Prostate gland (tissue), 2 donors: ENCODE results near the gene GLIS1. TPM values are rescaled to one million over a fixed set of nuclear protein-coding genes. Genes with fewer than 3 reads are reported as not detected.

Experiments
- DNase-seq: peaks from one replicate; pipeline ENCODE4 v3.0.0-alpha.2; 2019; ENCODE audit warnings: low spot score
- H3K27ac ChIP-seq, 2 donors: fragments of 200-600 bp; sonication (generic); 2 replicates each; pipeline ENCODE4 v1.5.1; 2017 to 2019
- H3K27me3 ChIP-seq: fragments of 200-600 bp; sonication (generic); replicated peaks from 2 replicates; pipeline ENCODE4 v1.5.1; 2019; ENCODE audit not compliant: insufficient read depth
- H3K36me3 ChIP-seq, 2 donors: fragments of 200-600 bp; sonication (generic); 1 replicate in 1 of 2; 2 replicates in 1 of 2; pipeline versions ENCODE4 v1.5.1 to v1.8.1; 2017 to 2019
- H3K4me1 ChIP-seq: fragments of 200-600 bp; sonication (generic); replicated peaks from 2 replicates; pipeline ENCODE4 v1.5.1; 2019
- H3K4me3 ChIP-seq, 2 donors: fragments of 200-600 bp; sonication (generic); 2 replicates each; pipeline ENCODE4 v1.5.1; 2017 to 2019
- H3K9me3 ChIP-seq: fragments of 200-600 bp; sonication (generic); 2 replicates; pipeline ENCODE4 v1.5.1; 2017
- CTCF ChIP-seq, 4 experiments: fragments of 200-600 bp in 2 of 4; fragments of 450-650 bp in 2 of 4; sonication (generic) in 2 of 4; IDR thresholded peaks; 1 replicate in 3 of 4; 2 replicates in 1 of 4; pipeline ENCODE4 v1.5.1; 2016 to 2019; ENCODE audit warnings: antibody characterized with exemption in 4 of 4, mild to moderate bottlenecking in 2 of 4, moderate library complexity in 2 of 4
- POLR2A ChIP-seq: fragments of 450-650 bp; IDR thresholded peaks from one replicate; pipeline ENCODE4 v1.6.1; 2016; ENCODE audit warnings: antibody characterized with exemption, mild to moderate bottlenecking
- POLR2AphosphoS5 ChIP-seq: sonication (generic); formaldehyde crosslinking; IDR thresholded peaks from one replicate; pipeline ENCODE4 v1.6.1; 2017; ENCODE audit warnings: antibody characterized with exemption
- WGBS: methylation state at CpG from one replicate; pipeline ENCODE4 v1.1.5; 2018; 5-methylcytosine and 5-hydroxymethylcytosine counted together
- intact Hi-C: fragments of 100-400 bp; cut with DNase I; formaldehyde crosslinking; loops from one replicate; pipeline ENCODE4 v1.14.2; 2022
- total RNA-seq, 2 donors: library from RNA; depleted of rRNA; stranded (reverse); fragments of >200 nt; gene quantifications; one replicate each; pipeline ENCODE4 v1.1.0, GENCODE V29; 2016

GLIS1 gene
- total RNA-seq, 2 donors from 2014 or later, result 1.1 to 8.1 TPM

DNA sequence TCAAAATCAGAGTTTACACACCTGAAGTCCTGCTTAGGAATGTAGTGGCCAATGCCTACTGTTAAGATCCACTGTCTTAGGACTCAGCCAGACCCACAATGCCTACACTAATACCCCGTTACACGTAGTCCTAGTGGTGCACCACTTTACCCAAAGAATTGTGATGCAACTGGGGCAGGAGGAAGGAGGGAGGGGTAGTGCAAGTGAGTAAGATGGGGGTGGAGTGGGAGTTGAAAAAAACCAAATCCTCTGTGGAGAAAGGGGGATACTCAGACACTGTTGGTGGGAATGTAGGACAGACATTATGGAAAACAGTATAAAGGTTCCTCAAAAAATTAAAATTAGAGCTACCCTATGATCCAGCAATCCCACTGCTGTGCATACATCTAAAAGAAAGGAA is 19.5 kb downstream of the GLIS1 start:
- TF ChIP-seq POLR2A (no peak), CTCF (IDR thresholded peaks at IDR 0.05) (no peak), POLR2AphosphoS5 (no peak)
- H3K27me3 ChIP-seq, result no peaks in the 10 kb centered on the region
- WGBS, result 92% methylated on average over 2 of the region's 2 CpGs
- H3K4me3 ChIP-seq, result no peak overlapping the region
- no peaks in the 10 kb centered on the region for H3K9me3 ChIP-seq
- H3K36me3 ChIP-seq, result no peaks in the 10 kb centered on the region
- DNase-seq, result no peak
- H3K4me1 ChIP-seq, result no peaks in the 10 kb centered on the region
- H3K27ac ChIP-seq, result no peak overlapping the region
- intact Hi-C loops, result no loop called here

DNA sequence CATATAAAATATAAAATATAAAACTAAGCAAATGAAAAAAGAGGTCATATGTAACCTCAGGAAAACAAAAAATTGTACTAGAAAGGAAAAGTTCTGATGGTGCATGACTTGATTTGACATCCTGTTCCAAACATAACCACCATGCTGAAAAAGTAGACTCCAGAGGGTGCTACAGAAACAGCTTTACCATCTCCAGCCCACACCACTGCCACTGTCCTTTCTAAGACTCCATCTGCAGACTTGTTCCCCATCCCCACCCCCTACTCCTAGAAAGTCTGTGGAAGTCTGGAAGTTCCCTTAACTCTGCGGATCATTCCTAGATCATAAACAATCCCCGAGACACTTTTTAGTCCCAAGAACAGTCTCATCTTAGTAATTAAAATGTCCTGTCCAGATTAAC is 20.5 kb downstream of the GLIS1 start:
- no peak for DNase-seq
- TF ChIP-seq POLR2AphosphoS5 (no peak), POLR2A (no peak), CTCF (IDR thresholded peaks at IDR 0.05) (no peak)
- no peaks in the 10 kb centered on the region for H3K36me3 ChIP-seq
- no peaks in the 10 kb centered on the region for H3K4me1 ChIP-seq
- WGBS, result 57% methylated on average over 2 of the region's 2 CpGs
- H3K27ac ChIP-seq, result no peak overlapping the region
- intact Hi-C loops, result no loop called here
- H3K9me3 ChIP-seq, result no peaks in the 10 kb centered on the region
- H3K27me3 ChIP-seq, result no peaks in the 10 kb centered on the region
- H3K4me3 ChIP-seq, result no peak overlapping the region

GRCh38 chr1:53717025-53717804 is 21.7 kb downstream of the GLIS1 start:
- no peak for TF ChIP-seq POLR2AphosphoS5
- no peak for TF ChIP-seq POLR2A
- TF ChIP-seq CTCF (IDR thresholded peaks at IDR 0.05), result no peak
- intact Hi-C loops, result no loop called here
- Histone ChIP-seq H3K4me3 (no peak overlapping the region), H3K9me3 (no peaks in the 10 kb centered on the region), H3K36me3 (no peaks in the 10 kb centered on the region), H3K4me1 (no peaks in the 10 kb centered on the region), H3K27ac (no peak overlapping the region), H3K27me3 (no peaks in the 10 kb centered on the region)
- no peak for DNase-seq
- 79% methylated on average over 6 of the region's 6 CpGs for WGBS

DNA sequence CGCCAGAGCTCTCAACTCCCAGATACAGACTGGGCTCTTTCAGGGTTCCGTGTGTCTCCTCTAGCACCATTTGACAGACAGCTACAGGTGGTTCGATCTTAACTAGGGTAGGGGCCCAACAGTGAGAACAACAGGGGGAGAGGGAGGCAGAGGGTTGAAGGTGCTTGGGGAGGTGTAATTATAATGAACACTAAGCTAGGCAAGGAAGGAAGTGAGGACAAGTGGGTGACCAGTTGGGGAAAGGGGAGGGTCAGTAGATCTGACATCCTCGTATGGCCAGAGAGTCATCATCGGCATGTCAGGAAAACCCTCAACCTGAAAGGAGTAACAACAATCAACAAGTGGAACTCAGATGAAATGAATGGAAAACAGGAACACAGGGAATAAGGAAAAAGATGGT is 22.8 kb downstream of the GLIS1 start:
- H3K4me3 ChIP-seq, result no peak overlapping the region
- no peaks in the 10 kb centered on the region for H3K27me3 ChIP-seq
- no peaks in the 10 kb centered on the region for H3K4me1 ChIP-seq
- TF ChIP-seq POLR2A (no peak), CTCF (IDR thresholded peaks at IDR 0.05) (no peak), POLR2AphosphoS5 (no peak)
- H3K36me3 ChIP-seq, result no peaks in the 10 kb centered on the region
- DNase-seq, result no peak
- H3K9me3 ChIP-seq, result no peaks in the 10 kb centered on the region
- intact Hi-C loops, result no loop called here
- 82% methylated on average over 5 of the region's 5 CpGs for WGBS
- no peak overlapping the region for H3K27ac ChIP-seq

- Histone ChIP-seq H3K4me1 (no peaks in the 10 kb centered on the region), H3K4me3 (no peak overlapping the region), H3K27ac (no peak overlapping the region), H3K9me3 (no peaks in the 10 kb centered on the region), H3K36me3 (no peaks in the 10 kb centered on the region), H3K27me3 (no peaks in the 10 kb centered on the region)
- TF ChIP-seq POLR2AphosphoS5, result no peak
- TF ChIP-seq POLR2A, result no peak
- no peak for TF ChIP-seq CTCF (IDR thresholded peaks at IDR 0.05)
- no peak for DNase-seq
- WGBS, result 67% methylated on average over 11 of the region's 11 CpGs
- intact Hi-C loops, result no loop called here
These were observed 23.5 kb downstream of the GLIS1 start for GRCh38 chr1:53715478-53715877.
